CD1c-positive myeloid dendritic cell (primary cell): ENCODE results near the gene MAVS.
A peak's percentile ranks its signal among the peaks of the same experiment; 100 is the strongest.
"Not testable (repeated sequence)": the region's sequence is repeated elsewhere in the genome, so short reads cannot be mapped to it uniquely, and the experiment has no call there.

Experiments
- DNase-seq: peaks from one replicate; pipeline ENCODE4 v3.0.0-alpha.2; 2016; ENCODE audit errors: extremely low spot score

The MAVS gene

GRCh38 chr20:3888622-3889488 lies 42.2 kb downstream of the MAVS start, which contains the start of gene PANK2:
Gene PANK2 (plus strand): TSS chr20:3889387.
- peak; percentile 98 for DNase-seq

GRCh38 chr20:3889489-3890397 lies 43.1 kb downstream of the MAVS start:
- DNase-seq: peak; percentile 41

GRCh38 chr20:3890398-3890751 lies 43.7 kb downstream of the MAVS start:
- DNase-seq: peak; percentile 24

GRCh38 chr20:3890999-3891929 lies 44.6 kb downstream of the MAVS start:
- peak; percentile 19 for DNase-seq

- DNase-seq: peak; percentile 19
Observed at GRCh38 chr20:3894796-3895195, 48.2 kb downstream of the MAVS start.

GRCh38 chr20:3896302-3896701 lies 49.7 kb downstream of the MAVS start:
- no peak for DNase-seq

GRCh38 chr20:3896853-3897583 lies 50.4 kb downstream of the MAVS start:
- DNase-seq: no peak

- DNase-seq: not testable (repeated sequence)
Observed at GRCh38 chr20:3898181-3898580, 51.5 kb downstream of the MAVS start.

- DNase-seq: no peak
Observed at GRCh38 chr20:3898639-3899038, 52.0 kb downstream of the MAVS start.

GRCh38 chr20:3900187-3900604 lies 53.6 kb downstream of the MAVS start:
- no peak for DNase-seq

- peak; percentile 85 for DNase-seq
Observed at GRCh38 chr20:3901028-3901705, 54.5 kb downstream of the MAVS start.

- peak; percentile 25 for DNase-seq
Observed at GRCh38 chr20:3901706-3902440, 55.2 kb downstream of the MAVS start.

GRCh38 chr20:3902446-3902845 lies 55.8 kb downstream of the MAVS start:
- no peak for DNase-seq

- no peak for DNase-seq
Observed at GRCh38 chr20:3904224-3904623, 57.6 kb downstream of the MAVS start.

GRCh38 chr20:3904857-3905256 lies 58.2 kb downstream of the MAVS start:
- DNase-seq: no peak

- DNase-seq: not testable (repeated sequence)
Observed at GRCh38 chr20:3906744-3907721, 60.4 kb downstream of the MAVS start.

GRCh38 chr20:3908667-3909066 lies 62.0 kb downstream of the MAVS start:
- no peak for DNase-seq

- no peak for DNase-seq
Observed at GRCh38 chr20:3909952-3910366, 63.3 kb downstream of the MAVS start.
